Endothelial cell of umbilical vein (primary cell): ENCODE measurements around the gene SYT14. TPM values are rescaled to one million over a fixed set of nuclear protein-coding genes. Genes with fewer than 3 reads are reported as not detected.

ENCODE experiments used
- BruUV-seq: library from RNA; stranded (reverse); fragments of 400-500 nt; replicated peaks from 2 replicates; lab custom pipeline; 2021; lab: Mats Ljungman, UMichigan
- CTCF ChIA-PET: fragments of 300-600, 350-600 bp; sonication (Branson Sonifier 250); formaldehyde crosslinking; loops from one replicate; lab custom pipeline; 2021; ENCODE audit warnings: antibody characterized with exemption, inconsistent platforms; lab: Charles Lee
- POLR2A ChIA-PET: fragments of 300-600, 350-600 bp; sonication (Branson Sonifier 250); formaldehyde crosslinking; loops from one replicate; lab custom pipeline; 2021; ENCODE audit warnings: antibody characterized with exemption, inconsistent platforms; lab: Charles Lee
- DNase-seq: peaks from one replicate; pipeline ENCODE4 v3.0.0-alpha.2; 2011; ENCODE audit warnings: low read depth, low spot score
- FAIRE-seq: peaks from 2 replicates; lab custom pipeline; 2011; peaks lifted over from hg19 to GRCh38; lab: Jason Lieb, UNC
- H2AFZ ChIP-seq: 2 replicates; pipeline ENCODE4 v1.6.0; 2012; ENCODE audit warnings: low read depth, low read length, control low read depth, inconsistent platforms
- H3K27ac ChIP-seq: 2 replicates; pipeline ENCODE4 v1.5.1; 2011; ENCODE audit warnings: low read depth, mild to moderate bottlenecking, control low read depth, low read length, moderate library complexity; ENCODE audit not compliant: insufficient read depth
- H3K27me3 ChIP-seq, 2 experiments: 2 replicates each; pipeline versions ENCODE4 v1.6.0 to v1.6.1; 2011; ENCODE audit warnings: low read length in 2 of 2, mixed read lengths in 1 of 2; ENCODE audit not compliant: control insufficient read depth in 2 of 2, insufficient read depth in 2 of 2
- H3K36me3 ChIP-seq, 2 experiments: 2 replicates in 1 of 2; 3 replicates in 1 of 2; pipeline ENCODE4 v1.5.1; 2011; ENCODE audit warnings: low read length in 2 of 2, mild to moderate bottlenecking in 1 of 2, moderate library complexity in 1 of 2; ENCODE audit not compliant: control insufficient read depth in 2 of 2, insufficient read depth in 2 of 2; ENCODE audit errors: extremely low read depth in 1 of 2
- H3K4me1 ChIP-seq: 3 replicates; pipeline ENCODE4 v1.5.1; 2011; ENCODE audit warnings: mild to moderate bottlenecking, low read length; ENCODE audit not compliant: control insufficient read depth, insufficient read depth; ENCODE audit errors: extremely low read depth
- H3K4me2 ChIP-seq: 2 replicates; pipeline ENCODE4 v1.6.1; 2011; ENCODE audit warnings: low read length, control low read depth, mixed read lengths; ENCODE audit not compliant: insufficient read depth
- H3K4me3 ChIP-seq, 3 experiments: fragments of 200-600 bp in 1 of 3; sonication (generic), shearing (Covaris generic) in 1 of 3; replicated peaks in 1 of 3; 2 replicates each; pipeline ENCODE4 v1.5.1; 2011 to 2016; ENCODE audit warnings: control low read depth in 3 of 3, low read length in 3 of 3, mild to moderate bottlenecking in 2 of 3, inconsistent platforms in 1 of 3, low read depth in 1 of 3, moderate library complexity in 1 of 3; ENCODE audit not compliant: insufficient read depth in 1 of 3
- H3K79me2 ChIP-seq: 2 replicates; pipeline ENCODE4 v1.6.0; 2012; ENCODE audit warnings: low read length, inconsistent platforms; ENCODE audit not compliant: control insufficient read depth, insufficient read depth
- H3K9ac ChIP-seq: replicated peaks from 2 replicates; pipeline ENCODE3; 2011; ENCODE audit warnings: low read length, control low read depth; ENCODE audit not compliant: insufficient read depth; ENCODE audit errors: extremely low read depth
- H3K9me1 ChIP-seq: replicated peaks from 3 replicates; pipeline ENCODE4 v1.6.0; 2011; ENCODE audit warnings: mild to moderate bottlenecking, low read length; ENCODE audit not compliant: control insufficient read depth, insufficient read depth; ENCODE audit errors: extremely low read depth
- H3K9me3 ChIP-seq: replicated peaks from 2 replicates; pipeline ENCODE4 v1.5.1; 2012; ENCODE audit warnings: low read length, inconsistent platforms; ENCODE audit not compliant: control insufficient read depth, insufficient read depth
- H4K20me1 ChIP-seq: replicated peaks from 2 replicates; pipeline ENCODE3; 2011; ENCODE audit warnings: mild to moderate bottlenecking, low read length; ENCODE audit not compliant: control insufficient read depth, insufficient read depth; ENCODE audit errors: extremely low read depth
- CTCF ChIP-seq, 2 donors: IDR thresholded peaks; 1 replicate in 1 of 2; 2 replicates in 1 of 2; pipeline ENCODE4 v1.5.1; 2011; ENCODE audit warnings: low read length in 2 of 2, mild to moderate bottlenecking in 2 of 2, moderate library complexity in 2 of 2, control low read depth in 1 of 2, inconsistent platforms in 1 of 2, low read depth in 1 of 2; ENCODE audit not compliant: insufficient read depth in 1 of 2; ENCODE audit errors: extremely low read depth in 1 of 2
- EZH2 ChIP-seq: IDR thresholded peaks from 2 replicates; pipeline ENCODE4 v1.6.1; 2012; ENCODE audit warnings: borderline replicate concordance, low read depth, mild to moderate bottlenecking, moderate library complexity, low read length, inconsistent platforms; ENCODE audit not compliant: severe bottlenecking
- FOS ChIP-seq: IDR thresholded peaks from 2 replicates; pipeline ENCODE4 v1.6.1; 2011; ENCODE audit warnings: mild to moderate bottlenecking, low read length, moderate library complexity, borderline replicate concordance; ENCODE audit not compliant: insufficient read depth
- GATA2 ChIP-seq: IDR thresholded peaks from 2 replicates; pipeline ENCODE4 v1.7.0; 2011; ENCODE audit warnings: low read depth, mild to moderate bottlenecking, moderate library complexity, mixed read lengths, low read length; ENCODE audit not compliant: insufficient read length, insufficient read depth
- JUN ChIP-seq: IDR thresholded peaks from 2 replicates; pipeline ENCODE4 v1.6.1; 2011; ENCODE audit warnings: borderline replicate concordance, low read depth; ENCODE audit not compliant: insufficient read length, insufficient read depth
- MYC ChIP-seq: IDR thresholded peaks from one replicate; pipeline ENCODE4 v1.6.1; 2011; ENCODE audit warnings: mild to moderate bottlenecking, low read depth, low read length
- POLR2A ChIP-seq: IDR thresholded peaks from 2 replicates; pipeline ENCODE4 v1.6.1; 2012; ENCODE audit warnings: low read depth, mild to moderate bottlenecking, control low read depth, low read length
- POLR2AphosphoS5 ChIP-seq: IDR thresholded peaks from 2 replicates; pipeline ENCODE4 v1.6.1; 2012; ENCODE audit warnings: low read depth, mild to moderate bottlenecking, control low read depth, low read length, moderate library complexity; ENCODE audit not compliant: insufficient read depth
- dilution Hi-C: fragments of 300-500 bp; cut with MboI; formaldehyde crosslinking; loops from one replicate; pipeline ENCODE4 v1.15.0; 2019; ENCODE audit warnings: low sequenced_read_pairs; ENCODE audit not compliant: extremely low pct_ligation_motif_present
- intact Hi-C: fragments of 100-400 bp; cut with micrococcal nuclease; formaldehyde crosslinking; loops from one replicate; pipeline ENCODE4 v1.10.0; 2022
- polyA plus RNA-seq, 4 experiments: library from polyadenylated mRNA; depleted of rRNA in 3 of 4; stranded (reverse) in 3 of 4; unstranded in 1 of 4; fragments of >200 nt; gene quantifications; 2 replicates each; pipeline versions ENCODE4 v1.2.1 to v1.2.3, GENCODE V29; 2011 to 2012; ENCODE audit warnings: missing spikeins in 1 of 4
- total RNA-seq: library from RNA; stranded (reverse); gene quantifications from 2 replicates; pipeline ENCODE4 v1.2.3, GENCODE V29; 2021
- TF ChIP-seq, protein P1 (sequence below): IDR thresholded peaks from 2 replicates; pipeline ENCODE4 v1.6.1; 2011; ENCODE audit not compliant: insufficient read depth, insufficient read length

The SYT14 gene
- total and polyA plus RNA-seq, 2 donors (not counting 3 experiments of a cell fraction or from before 2014, with no cell fraction given) = 0.08 to 0.18 TPM

DNA sequence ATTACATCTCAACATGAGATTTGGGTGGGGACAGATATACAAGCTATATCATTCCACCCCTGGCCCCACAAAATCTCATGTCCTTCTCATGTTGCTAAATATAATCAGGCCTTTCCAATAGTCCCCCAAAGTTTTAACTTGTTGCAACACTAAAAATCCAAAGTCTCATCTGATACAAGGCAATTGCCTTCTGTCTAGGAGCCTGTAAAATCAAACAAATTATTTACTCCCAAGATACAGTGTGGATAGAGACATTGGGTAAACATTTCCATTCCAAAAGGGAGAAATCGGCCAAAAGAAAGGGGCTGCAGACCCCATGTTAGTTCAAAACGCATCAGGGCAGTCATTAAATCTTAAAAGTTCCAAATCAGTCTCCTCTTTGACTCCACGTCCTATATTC is 47.0 kb downstream of the SYT14 start:
- intact Hi-C loops (loop anchor here (5.0 to 10.0 kb wide), 2 partner anchors 238 to 420 kb away; no protein-coding TSS in a partner anchor), dilution Hi-C loops (no loop called here)
- no peak for FAIRE-seq

More for the DNA sequence above, 47.0 kb downstream of the SYT14 start:
- POLR2A ChIA-PET = no interaction called here
- H3K9ac ChIP-seq = no peak overlapping the region
- no peaks in the 10 kb centered on the region for H3K4me1 ChIP-seq
- TF ChIP-seq, protein P1, sequence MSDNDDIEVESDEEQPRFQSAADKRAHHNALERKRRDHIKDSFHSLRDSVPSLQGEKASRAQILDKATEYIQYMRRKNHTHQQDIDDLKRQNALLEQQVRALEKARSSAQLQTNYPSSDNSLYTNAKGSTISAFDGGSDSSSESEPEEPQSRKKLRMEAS = no peak
- TF ChIP-seq FOS (no peak), POLR2AphosphoS5 (no peak), JUN (no peak), MYC (no peak), CTCF (IDR thresholded peaks at IDR 0.05; ENCODE audit: extremely low read depth in 1 of 2, insufficient read depth in 1 of 2, low read depth in 1 of 2, low read length in 2 of 2) (no peak), GATA2 (no peak), EZH2 (no peak), POLR2A (no peak)
- no TSS peak for BruUV-seq
- no peaks in the 10 kb centered on the region for H3K9me1 ChIP-seq
- H3K36me3 ChIP-seq = no peaks in the 10 kb centered on the region
- DNase-seq = no peak
- no peaks in the 10 kb centered on the region for H3K79me2 ChIP-seq
- H3K9me3 ChIP-seq = no peaks in the 10 kb centered on the region
- H3K27me3 ChIP-seq = peaks cover 6 to 15% of the 10 kb centered on the region in 2 experiments
- CTCF ChIA-PET = interaction anchor here (2.2 kb wide), 1 partner anchor 125 kb away, joined by 6 read pairs; no protein-coding TSS in a partner anchor
- H2AFZ ChIP-seq = no peak overlapping the region
- no peak overlapping the region for H3K4me2 ChIP-seq
- no peak overlapping the region for H3K27ac ChIP-seq
- H4K20me1 ChIP-seq = no peaks in the 10 kb centered on the region
- H3K4me3 ChIP-seq = no peak overlapping the region
